ENCODE results near the gene TOX2. TPM values are rescaled to one million over a fixed set of nuclear protein-coding genes. Genes with fewer than 3 reads are reported as not detected.

The TOX2 gene
- total RNA-seq, 1 donor from 2014 or later: 0.41 TPM

DNA sequence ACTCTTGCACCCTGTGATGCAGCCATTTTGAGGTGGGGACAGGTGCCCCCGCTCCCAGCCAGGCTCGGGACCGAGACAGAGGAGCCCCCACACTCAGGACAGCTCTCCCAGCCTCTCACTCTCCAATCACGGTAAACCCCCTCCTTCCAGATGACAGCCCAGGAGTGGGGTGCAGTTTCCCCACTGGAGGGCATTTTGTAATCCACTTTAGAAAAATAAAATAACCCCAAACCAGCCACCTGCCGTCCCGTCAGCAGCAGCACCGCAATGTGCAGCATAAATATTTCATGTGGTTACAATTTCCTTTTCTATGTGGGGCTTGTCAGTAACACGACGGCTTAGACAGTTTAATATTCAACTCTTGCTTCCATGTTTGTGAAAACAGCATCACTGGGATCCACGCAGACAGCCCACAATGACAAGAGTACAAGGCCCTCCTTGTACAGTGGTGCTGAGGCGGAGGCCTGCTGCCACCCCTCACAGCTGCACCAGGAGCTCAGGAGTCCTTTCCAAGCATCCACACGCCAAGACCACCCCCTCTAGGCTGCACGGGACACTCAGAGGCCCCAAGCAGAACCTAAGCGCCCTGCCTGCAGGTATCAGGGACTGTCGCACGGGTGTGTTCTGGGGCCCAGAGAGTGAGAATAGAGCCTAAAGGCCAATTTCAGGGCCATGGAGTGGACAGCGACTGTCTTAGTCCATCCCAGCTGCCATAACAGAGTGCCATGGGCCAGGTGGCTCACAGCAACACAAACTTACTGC is 155.7 kb downstream of the TOX2 start:
- DNase-seq (ENCODE audit: low spot score in 2 of 2): no peak
- FAIRE-seq: no peak

DNA sequence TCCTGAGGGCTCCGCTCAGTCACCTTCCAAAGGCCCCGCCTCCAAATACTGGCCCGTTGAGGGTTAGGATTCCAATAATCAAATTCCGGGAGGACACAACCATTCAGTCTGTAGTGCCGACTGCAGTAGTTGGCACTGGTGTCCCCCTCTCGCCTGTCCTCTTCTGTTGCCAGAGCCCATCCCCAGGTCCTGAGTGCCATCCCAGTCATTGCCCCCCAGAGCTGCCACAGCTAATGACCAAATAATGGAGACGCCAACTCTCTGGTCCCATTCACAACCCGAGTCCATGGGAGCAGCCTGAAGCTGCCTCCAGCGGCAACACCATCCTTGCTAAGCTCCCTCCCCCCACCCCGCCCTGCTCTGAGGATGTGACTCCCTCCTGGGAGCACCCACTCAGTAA is 156.4 kb downstream of the TOX2 start:
- DNase-seq (ENCODE audit: low spot score in 2 of 2) (no peak), FAIRE-seq (no peak)

DNA sequence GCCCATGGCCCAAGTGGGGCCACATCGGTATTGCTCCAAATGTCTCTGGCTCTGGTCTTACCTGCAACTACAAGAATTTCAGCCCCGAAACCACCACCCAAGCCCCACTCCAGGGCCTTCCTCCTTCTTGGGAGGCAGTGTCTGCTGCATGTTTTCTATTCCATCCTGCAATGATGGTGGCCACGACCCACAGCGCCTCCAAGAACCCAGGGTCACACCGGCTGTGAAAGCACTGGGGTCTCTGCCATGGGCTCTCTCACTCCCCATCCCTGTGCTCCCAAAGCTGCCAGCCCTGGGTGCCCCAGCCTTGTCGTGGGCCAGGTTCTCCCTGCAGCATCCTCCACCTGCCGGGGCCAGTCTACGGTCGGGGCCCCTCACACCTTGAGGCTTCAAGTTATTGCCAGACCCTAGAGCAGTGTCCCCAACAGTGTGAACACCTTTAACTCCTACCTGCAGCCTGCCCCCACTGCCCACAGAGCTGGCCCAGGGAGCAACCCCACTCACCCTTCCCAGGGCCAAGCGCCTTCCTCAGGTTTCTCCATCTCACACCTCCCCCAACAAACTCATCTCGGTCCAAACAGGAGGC is 157.0 kb downstream of the TOX2 start:
- no peak for DNase-seq (ENCODE audit: low spot score in 2 of 2)

DNA sequence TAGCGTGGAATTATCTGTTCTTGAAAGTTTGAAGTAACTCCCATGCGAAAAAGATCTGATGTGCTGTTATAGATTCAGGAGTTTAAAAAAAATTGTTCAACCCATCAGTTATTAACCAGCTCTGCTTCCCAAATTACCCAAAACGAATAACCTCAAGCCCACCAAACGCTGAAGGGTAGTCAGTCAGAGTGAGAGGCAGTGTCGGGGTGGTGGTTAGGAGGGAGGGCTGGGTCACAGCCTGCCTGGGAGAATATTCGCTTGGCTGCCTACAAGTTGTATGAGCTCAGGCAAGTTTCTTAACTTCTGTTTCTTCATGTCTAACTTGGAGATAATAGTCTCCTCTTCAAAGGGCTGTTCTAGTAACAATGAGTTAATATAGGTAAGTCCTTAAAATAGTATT is 157.7 kb downstream of the TOX2 start:
- DNase-seq (ENCODE audit: low spot score in 2 of 2): no peak
- FAIRE-seq: no peak

More for the DNA sequence above, 157.0 kb downstream of the TOX2 start:
- no peak for FAIRE-seq

DNA sequence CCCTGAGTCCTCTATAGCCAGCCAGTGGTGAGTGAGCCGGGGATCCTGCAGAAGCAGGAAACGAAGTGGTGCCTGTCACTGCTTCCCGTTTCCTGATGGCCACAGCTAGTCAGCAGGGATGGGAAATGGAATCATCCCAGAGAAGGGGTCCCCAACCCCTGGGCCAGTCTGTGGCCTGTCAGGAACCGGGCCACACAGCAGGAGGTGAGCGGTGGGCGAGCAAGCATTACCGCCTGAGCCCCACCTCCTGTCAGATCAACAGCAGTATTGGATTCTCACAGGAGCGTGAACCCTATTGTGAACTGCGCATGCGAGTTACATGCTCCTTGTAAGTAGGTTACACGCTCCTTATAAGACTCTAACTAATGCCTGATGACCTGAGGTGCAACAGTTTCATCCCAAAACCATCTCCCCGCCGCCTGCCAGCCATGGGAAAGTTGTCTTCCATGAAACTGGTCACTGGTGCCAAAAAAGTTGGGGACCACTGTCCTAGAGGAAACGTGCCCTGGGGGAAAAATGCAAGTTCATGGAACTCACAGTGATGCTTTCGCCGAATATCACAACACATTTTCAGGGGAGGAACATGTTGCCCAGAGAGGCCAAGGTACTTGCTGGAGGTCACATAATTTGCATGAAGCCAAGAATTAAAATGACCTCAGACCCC is 158.5 kb downstream of the TOX2 start:
- no peak for FAIRE-seq
- no peak for DNase-seq (ENCODE audit: low spot score in 2 of 2)

DNA sequence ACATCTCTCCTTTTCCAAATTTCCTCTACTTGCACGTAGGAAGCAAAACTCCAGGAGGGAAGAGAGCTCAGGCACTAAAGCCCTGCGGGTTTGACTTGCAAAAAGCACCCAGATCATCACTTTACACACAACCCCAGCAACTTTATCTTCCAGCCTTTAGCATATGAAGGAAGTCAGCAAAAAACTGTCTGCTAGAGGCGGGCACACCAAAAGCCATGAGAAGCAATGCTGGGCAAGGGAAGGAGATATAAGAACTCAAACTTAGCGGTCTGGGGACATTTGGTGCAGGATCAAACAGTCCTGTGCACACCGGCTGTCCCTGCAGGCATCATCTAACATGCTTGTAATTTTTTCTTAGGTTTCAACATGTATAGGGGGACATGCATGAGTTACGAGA is 159.0 kb downstream of the TOX2 start:
- no peak for FAIRE-seq

DNA sequence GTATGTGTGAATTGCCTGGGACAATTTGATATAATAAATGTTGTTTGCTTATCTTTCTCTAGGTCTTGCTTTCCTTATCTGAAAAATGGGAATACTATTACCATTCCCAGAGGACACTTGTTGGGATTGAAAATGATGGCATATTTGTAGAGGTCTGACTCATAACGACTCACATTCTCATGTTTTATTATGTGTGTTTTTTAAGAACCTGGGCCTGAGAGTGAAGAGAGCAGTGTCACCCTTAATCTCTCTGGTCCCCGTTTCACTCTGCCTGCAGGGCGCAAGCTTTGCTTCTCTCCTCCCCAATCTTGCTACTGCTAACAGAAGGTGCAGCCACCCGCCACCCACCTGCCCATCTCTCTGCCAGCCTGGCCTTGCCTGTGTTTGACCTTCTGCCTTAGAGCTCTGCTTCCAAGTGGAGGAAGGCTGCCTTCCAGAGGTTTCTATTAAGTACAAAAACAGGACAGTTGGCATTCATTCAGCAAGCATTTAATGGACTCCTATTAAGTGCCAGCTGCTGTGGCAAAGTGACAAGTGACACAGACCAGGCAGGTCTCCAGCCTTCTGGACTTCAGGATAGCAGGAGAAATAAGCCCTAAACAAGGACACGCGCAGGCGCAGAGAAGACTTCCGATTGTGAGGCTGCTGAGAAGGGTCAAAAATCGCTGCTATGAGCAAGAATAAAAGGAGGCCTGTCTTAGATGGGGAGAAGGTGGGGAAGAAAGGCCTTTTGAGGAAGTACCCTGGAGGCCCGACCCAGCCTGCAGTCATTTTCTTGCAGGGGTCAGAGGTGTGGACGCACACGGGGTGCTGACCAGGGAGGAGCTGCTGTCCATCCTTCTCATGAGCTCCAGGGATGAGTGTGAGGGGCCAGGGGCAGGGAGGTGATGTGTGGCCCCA is 159.8 kb downstream of the TOX2 start:
- no peak for FAIRE-seq
- no peak for DNase-seq (ENCODE audit: low spot score in 2 of 2)

More for the DNA sequence above, 159.0 kb downstream of the TOX2 start:
- no peak for DNase-seq (ENCODE audit: low spot score in 2 of 2)

DNA sequence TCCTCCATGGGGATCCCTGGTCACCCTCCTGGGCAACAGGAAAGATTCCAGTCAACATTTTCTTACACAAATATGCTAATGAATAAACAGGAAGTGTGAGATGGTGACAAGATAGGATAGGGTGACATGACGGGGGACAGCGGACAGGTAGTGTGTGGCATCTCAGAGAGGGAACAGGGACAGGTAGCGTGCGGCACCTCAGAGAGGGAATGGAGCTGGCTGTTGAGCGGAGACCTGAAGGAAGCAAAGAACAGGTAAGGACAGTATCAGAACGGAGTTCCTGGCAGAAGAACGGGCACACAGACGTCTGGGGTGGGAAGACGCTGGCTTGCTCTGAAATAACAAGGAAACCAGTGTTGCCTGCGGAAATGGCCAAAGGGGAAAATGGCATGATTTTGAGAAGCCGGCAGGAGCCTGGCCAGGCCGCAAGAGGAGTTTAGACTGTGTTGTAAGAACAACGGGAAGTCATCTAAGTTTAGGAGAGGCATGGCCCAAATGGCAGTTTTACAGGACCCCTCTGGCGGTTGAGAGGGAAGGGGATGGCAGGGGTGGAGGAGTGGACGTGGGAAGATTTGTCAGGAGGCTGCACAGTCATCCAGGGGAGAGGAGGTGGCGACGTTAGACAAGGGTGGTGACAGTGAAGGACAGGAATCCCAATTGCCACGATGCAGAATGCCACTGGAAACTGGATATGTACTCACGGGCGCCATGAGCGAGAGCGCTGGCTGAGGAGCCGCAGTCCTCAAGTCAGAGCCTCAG is 160.7 kb downstream of the TOX2 start:
- DNase-seq (ENCODE audit: low spot score in 2 of 2): no peak
- no peak for FAIRE-seq

DNA sequence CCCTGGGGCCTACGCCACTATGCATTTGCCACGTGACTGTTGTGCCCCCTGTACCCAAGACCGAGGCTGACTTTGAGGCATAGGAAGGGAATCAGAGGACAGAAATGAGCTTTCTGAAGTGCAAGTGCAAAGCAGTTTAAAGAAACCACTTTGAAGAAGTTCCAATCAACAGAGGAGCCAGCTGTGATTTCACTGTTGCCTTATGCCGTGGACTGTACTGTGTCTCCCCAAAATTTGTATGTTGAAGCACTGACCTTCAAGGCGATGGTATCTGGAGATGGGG is 161.2 kb downstream of the TOX2 start:
- no peak for FAIRE-seq
- DNase-seq (ENCODE audit: low spot score in 2 of 2): no peak

DNA sequence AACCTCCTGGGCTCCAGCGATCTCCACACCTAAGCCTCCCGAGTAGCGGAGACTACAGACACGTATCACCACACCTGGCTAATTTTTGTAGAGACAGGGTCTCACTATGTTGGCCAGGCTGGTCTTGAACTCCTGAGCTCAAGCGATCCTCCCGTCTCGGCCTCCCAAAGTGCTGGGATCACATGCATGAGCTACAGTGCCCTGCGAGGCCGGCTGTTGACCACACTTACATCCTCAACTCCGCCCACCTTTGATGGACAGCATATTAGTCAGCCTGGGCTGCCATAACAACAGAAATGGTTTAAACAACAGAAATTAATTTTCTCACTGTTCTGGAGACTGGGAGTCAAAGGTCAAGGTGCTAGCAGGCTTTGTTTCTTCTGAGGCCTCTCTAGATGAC is 164.6 kb downstream of the TOX2 start:
- DNase-seq (ENCODE audit: low spot score in 2 of 2) (no peak), FAIRE-seq (no peak)

DNA sequence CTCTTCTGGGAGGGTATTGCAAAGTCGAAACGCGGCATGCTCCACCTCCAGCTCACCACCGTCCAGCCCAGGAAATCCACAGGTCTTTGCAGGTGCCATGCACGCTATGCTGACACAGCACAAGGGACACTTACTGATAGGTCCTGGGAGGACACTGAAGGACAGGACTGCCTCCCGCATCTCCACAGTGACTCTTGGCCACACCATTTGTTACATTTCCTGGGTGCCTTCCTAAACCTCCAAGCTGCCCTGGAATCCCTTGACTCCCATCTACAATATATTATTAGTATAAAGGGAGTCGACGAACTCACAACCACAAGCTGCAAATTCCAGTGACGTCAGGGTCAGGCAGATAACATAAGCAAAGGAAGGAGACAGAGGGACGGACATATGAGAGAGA is 165.4 kb downstream of the TOX2 start:
- FAIRE-seq: no peak
- no peak for DNase-seq (ENCODE audit: low spot score in 2 of 2)

DNA sequence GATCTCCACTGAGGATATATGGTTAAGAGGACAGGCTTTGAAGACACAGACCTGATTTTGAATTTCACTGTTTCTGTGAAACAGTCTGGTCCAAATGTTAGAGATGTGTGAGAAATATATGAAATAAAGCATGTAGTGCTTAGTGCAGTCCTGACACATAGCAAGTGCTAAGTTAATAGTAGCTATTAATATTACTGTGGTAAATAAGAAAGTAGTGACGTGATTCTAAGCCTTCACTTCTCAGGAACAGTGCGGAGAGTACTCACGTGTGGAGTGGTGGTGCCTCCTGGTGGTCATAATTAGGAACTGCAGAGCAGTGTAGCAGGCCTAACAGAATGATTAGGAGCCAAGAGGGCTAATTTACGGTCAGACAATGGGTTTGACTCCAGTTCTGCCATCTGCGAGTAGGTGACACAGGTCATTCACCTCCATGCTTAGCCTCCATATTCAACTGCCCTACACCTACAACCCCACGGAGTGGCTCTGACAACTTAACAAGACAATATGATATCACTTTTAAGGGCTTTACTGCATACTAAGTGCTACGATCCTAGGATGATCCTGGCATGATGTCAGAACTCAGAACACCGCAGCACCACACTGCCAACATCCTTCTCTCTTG is 166.1 kb downstream of the TOX2 start:
- FAIRE-seq (peak; percentile 21), DNase-seq (ENCODE audit: low spot score in 2 of 2) (peak; percentile 60 to 81)

DNA sequence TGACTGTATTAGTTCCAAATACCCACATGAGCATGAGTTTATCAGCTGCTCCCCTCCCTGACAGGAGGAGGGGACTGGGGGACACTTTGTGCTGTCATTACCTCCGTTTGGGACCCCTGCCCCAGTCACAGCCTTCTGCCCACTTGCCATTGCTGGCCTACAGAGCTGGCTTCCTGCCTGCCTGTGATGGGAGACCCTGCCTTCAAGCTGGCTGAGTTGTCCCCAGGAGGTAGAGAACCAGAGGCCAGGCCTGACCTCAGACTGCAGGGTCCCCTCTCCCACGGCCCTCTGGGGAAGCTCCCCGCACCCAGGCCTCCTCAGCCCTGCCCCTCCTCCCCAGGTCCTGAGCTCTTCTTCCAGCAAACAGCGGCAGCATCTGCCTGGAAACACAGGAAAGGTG is 166.8 kb downstream of the TOX2 start:
- DNase-seq (ENCODE audit: low spot score in 2 of 2): no peak
- no peak for FAIRE-seq

DNA sequence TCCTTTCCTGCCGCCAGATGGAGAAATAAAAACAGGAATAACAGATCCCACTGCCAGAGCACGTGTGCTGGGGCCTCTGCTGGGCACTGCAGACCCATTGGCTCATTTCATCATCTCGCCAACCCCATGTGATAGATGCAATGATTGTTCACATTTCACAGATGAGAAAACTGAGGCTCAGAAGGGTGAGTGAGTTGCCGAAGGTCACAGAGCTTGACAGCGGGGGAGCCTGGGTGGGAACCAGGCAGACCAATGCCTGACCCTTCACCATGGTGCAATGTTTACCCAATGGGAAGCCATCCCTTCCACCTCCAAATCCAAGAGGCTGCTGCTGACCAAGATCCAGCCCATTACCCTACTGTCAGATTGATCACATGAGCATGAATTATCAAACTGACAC is 167.2 kb downstream of the TOX2 start:
- DNase-seq (ENCODE audit: low spot score in 2 of 2) (no peak), FAIRE-seq (no peak)

DNA sequence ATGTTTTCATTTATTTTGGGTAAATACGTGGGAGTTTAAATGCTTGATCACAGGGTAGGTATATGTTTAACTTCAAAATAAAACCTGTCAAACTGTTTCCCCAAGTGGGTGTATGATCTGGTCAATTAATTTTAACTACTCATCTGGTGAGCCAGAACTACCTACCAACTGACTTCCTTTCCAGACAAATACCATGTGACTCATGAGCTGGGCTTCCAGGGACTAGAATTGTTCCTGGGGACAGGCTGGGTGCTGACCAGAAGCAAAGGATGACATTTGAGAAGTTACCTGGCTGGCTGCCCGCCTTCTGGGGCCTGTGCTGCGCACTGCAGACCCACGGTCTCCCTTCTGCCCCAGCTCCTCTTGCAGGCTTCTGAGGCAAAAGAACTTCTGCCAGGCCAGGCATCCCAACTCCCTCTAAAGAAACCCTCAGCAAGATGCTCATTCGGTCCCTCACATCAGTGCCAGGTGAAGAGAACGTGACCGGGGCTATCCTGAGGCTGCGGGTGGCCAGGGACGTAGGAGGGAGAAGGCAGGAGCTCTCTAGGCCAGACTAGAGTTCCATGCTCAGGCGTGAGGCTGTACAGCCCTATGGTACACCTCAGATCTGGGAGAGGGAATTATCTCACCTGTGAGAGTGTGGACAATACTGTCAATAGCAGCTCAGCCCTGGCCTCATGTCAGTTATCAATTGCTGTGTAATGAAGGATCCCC is 168.7 kb downstream of the TOX2 start:
- no peak for FAIRE-seq
- no peak for DNase-seq (ENCODE audit: low spot score in 2 of 2)

DNA sequence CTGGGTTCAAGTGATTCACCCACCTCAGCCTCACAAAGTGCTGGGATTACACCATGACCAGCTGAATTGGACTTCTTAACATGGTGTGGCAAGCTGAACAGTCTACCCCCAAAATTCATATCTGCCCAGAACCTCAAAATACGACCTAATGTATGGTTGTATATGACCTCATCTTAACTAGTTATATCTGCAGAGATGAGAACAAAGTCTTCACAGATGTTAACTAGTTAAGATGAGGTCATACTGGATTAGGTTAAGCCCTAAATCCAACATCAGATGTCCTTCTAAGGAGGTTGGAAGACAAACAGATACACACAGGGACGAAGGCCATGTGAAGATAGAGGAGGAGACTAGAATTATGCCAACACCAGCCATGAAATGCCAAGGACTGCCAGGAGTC is 169.8 kb downstream of the TOX2 start:
- no peak for FAIRE-seq
- DNase-seq (ENCODE audit: low spot score in 2 of 2): no peak

DNA sequence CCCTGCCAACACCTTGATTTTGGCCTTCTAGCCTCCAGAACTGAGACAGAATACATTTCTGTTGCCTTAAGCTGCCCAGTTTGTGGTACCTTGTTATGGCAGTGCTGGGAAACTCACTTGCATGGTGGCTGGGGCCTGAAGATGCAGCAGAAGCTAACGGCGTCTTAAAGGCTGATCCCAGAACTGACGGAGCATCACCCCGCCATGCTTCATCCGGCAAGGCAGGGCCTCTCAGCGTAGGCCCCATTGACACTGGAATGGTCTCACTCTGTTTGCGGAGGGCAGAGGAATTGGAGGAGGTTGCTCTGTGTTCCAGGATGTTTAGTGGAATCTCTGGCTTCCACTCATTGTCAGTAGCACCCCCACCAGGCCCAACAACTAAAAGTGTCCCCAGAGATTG is 170.2 kb downstream of the TOX2 start:
- no peak for FAIRE-seq
- DNase-seq (ENCODE audit: low spot score in 2 of 2): no peak

DNA sequence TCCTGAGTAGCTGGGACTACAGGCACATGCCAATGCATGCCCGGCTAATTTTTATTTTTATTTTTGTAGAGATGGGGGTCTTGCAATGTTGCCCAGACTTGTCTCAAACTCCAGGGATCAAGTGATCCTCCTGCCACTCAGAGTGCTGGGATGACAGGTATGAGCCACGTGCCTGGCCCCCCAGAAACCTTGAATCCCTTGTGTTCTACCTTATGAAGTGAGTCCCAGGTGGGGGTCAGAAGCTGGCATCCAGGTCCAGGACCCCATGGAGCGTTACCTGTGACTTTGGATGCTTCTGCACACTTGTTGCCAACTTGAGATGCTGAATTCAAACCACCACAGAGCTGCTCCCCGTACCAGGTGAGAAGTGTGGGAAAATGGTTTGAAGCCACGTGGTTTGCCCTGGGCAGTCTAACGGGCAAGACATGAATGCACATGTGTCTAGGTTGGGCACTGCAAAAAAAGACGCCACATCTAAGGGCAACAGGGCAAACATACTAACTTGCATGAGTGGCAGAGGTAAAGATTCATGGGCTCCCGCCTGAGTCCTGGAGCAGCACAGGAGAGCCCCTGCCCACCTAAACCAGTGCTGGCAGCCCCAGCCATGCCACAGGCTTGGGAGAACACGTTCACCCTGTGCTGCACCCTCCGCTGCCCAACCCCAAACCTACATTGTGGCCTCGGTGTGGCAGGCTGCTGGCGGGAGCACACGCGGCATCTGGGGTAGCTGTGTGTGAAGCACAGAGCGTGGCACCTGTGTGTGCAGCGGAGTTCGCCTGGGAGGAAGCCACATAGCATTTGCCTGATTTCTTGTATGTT is 171.2 kb downstream of the TOX2 start:
- FAIRE-seq (no peak), DNase-seq (ENCODE audit: low spot score in 2 of 2) (no peak)

Data from frontal cortex (tissue), 4 donors.